Measurements from ENCODE around the gene ARMH2. TPM values are rescaled to one million over a fixed set of nuclear protein-coding genes. Genes with fewer than 3 reads are reported as not detected.

ARMH2 gene
- total RNA-seq (2014; rRNA removed; shearing (Covaris generic)), result not detected in 2 replicates

GRCh38 chr6:24798740-24799540, at the start of gene ARMH2:
Gene ARMH2, minus strand, starts transcription at chr6:24798917. Its CDS starts 60 bp downstream, at chr6:24798857.
- no peak for DNase-seq (ENCODE audit: low spot score)

- DNase-seq (ENCODE audit: low spot score), result no peak
Observed at GRCh38 chr6:24848461-24848860, 49.7 kb upstream of the ARMH2 start.

- DNase-seq (ENCODE audit: low spot score), result no peak
Observed at GRCh38 chr6:24847402-24847801, 48.7 kb upstream of the ARMH2 start.

GRCh38 chr6:24845578-24845977, 46.9 kb upstream of the ARMH2 start:
- no peak for DNase-seq (ENCODE audit: low spot score)

- DNase-seq (ENCODE audit: low spot score), result no peak
Observed at GRCh38 chr6:24844903-24845302, 46.2 kb upstream of the ARMH2 start.

- DNase-seq (ENCODE audit: low spot score), result no peak
Observed at GRCh38 chr6:24844061-24844460, 45.3 kb upstream of the ARMH2 start.

- no peak for DNase-seq (ENCODE audit: low spot score)
Observed at GRCh38 chr6:24840187-24840586, 41.5 kb upstream of the ARMH2 start.

- DNase-seq (ENCODE audit: low spot score), result no peak
Observed at GRCh38 chr6:24838994-24839393, 40.3 kb upstream of the ARMH2 start.

GRCh38 chr6:24838081-24838480, 39.4 kb upstream of the ARMH2 start:
- no peak for DNase-seq (ENCODE audit: low spot score)

- DNase-seq (ENCODE audit: low spot score), result no peak
Observed at GRCh38 chr6:24836109-24836508, 37.4 kb upstream of the ARMH2 start.

- no peak for DNase-seq (ENCODE audit: low spot score)
Observed at GRCh38 chr6:24833711-24834386, 35.1 kb upstream of the ARMH2 start.

GRCh38 chr6:24832794-24833193, 34.1 kb upstream of the ARMH2 start:
- no peak for DNase-seq (ENCODE audit: low spot score)

GRCh38 chr6:24831771-24832716, 33.3 kb upstream of the ARMH2 start:
- DNase-seq (ENCODE audit: low spot score), result no peak

GRCh38 chr6:24829657-24830056, 30.9 kb upstream of the ARMH2 start:
- DNase-seq (ENCODE audit: low spot score), result no peak

GRCh38 chr6:24827970-24828369, 29.3 kb upstream of the ARMH2 start:
- no peak for DNase-seq (ENCODE audit: low spot score)

GRCh38 chr6:24827162-24827561, 28.4 kb upstream of the ARMH2 start:
- DNase-seq (ENCODE audit: low spot score), result peak; percentile 41

- no peak for DNase-seq (ENCODE audit: low spot score)
Observed at GRCh38 chr6:24825130-24825630, 26.5 kb upstream of the ARMH2 start.

GRCh38 chr6:24824142-24824938, 25.6 kb upstream of the ARMH2 start:
- DNase-seq (ENCODE audit: low spot score), result no peak

GRCh38 chr6:24823185-24823584, 24.5 kb upstream of the ARMH2 start:
- no peak for DNase-seq (ENCODE audit: low spot score)

GRCh38 chr6:24822696-24823095, 24.0 kb upstream of the ARMH2 start:
- no peak for DNase-seq (ENCODE audit: low spot score)

Measured in HT-29 (cell line).